HUES6 (cell line): ENCODE measurements around the gene EXOC3L2.

Experiments used
- H3K27ac ChIP-seq: 2 replicates; pipeline ENCODE4 v1.7.0; 2013; ENCODE audit warnings: low read depth, mild to moderate bottlenecking, low read length, inconsistent platforms
- H3K27me3 ChIP-seq: 2 replicates; pipeline ENCODE4 v1.6.1; 2013; ENCODE audit warnings: low read length; ENCODE audit not compliant: control insufficient read depth, insufficient read depth
- H3K36me3 ChIP-seq: 2 replicates; pipeline ENCODE4 v1.6.1; 2013; ENCODE audit warnings: low read length; ENCODE audit not compliant: control insufficient read depth, insufficient read depth
- H3K4me1 ChIP-seq: 2 replicates; pipeline ENCODE4 v1.6.1; 2013; ENCODE audit warnings: low read length; ENCODE audit not compliant: control insufficient read depth, insufficient read depth
- H3K4me3 ChIP-seq: 2 replicates; pipeline ENCODE4 v1.5.1; 2013; ENCODE audit warnings: low read depth, low read length
- H3K9ac ChIP-seq: one replicate; pipeline ENCODE4 v1.6.1; 2013; ENCODE audit warnings: mild to moderate bottlenecking, low read length
- H3K9me3 ChIP-seq: 2 replicates; pipeline ENCODE4 v1.6.1; 2013; ENCODE audit warnings: low read depth, low read length; ENCODE audit not compliant: control insufficient read depth, insufficient read depth

The EXOC3L2 gene

DNA sequence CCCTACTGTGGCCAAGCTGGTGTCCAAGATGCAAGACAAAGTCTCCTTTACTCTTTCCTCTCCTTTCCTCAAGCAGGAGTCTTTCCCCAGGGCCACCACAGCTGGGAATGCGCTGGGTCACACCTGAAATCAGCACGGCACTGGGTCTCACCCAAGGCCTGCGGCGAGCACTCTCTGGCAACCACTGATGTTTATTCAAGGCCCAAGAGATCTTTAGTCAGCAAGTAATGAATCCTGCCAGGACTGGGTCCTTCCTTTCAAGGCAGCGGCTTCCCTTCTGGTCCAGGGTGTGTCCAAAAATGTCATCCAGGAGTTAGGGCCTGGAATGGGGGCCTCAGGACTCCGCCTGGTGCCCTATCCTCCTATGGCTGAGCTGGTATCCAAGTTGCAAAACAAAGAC lies 42.6 kb downstream of the EXOC3L2 start:
- no peaks in the 10 kb centered on the region for H3K27me3 ChIP-seq
- no peak overlapping the region for H3K4me3 ChIP-seq
- no peaks in the 10 kb centered on the region for H3K4me1 ChIP-seq
- H3K27ac ChIP-seq = no peak overlapping the region
- no peaks in the 10 kb centered on the region for H3K36me3 ChIP-seq
- H3K9ac ChIP-seq = no peak overlapping the region
- no peaks in the 10 kb centered on the region for H3K9me3 ChIP-seq

DNA sequence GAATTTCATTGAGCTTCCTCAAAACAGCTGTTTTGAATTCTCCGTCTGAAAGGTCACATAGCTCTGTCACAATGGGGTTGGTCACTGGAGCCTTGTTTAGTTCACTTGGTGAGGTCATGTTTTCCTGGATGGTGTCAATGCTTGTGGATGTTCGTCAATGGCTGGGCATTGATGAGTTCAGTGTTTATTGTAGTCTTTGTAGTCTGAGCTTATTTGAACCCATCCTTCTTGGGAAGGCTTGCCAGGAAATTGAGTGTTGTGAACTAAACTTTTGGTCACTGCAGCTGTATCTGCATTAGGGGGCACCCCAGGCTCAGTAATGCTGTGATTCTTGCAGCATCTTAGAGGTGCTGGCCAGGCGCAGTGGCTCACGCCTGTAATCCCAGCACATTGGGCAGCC lies 44.6 kb downstream of the EXOC3L2 start:
- no peaks in the 10 kb centered on the region for H3K9me3 ChIP-seq
- no peaks in the 10 kb centered on the region for H3K27me3 ChIP-seq
- no peak overlapping the region for H3K4me3 ChIP-seq
- no peak overlapping the region for H3K9ac ChIP-seq
- no peak overlapping the region for H3K27ac ChIP-seq
- H3K4me1 ChIP-seq = no peaks in the 10 kb centered on the region
- H3K36me3 ChIP-seq = no peaks in the 10 kb centered on the region

DNA sequence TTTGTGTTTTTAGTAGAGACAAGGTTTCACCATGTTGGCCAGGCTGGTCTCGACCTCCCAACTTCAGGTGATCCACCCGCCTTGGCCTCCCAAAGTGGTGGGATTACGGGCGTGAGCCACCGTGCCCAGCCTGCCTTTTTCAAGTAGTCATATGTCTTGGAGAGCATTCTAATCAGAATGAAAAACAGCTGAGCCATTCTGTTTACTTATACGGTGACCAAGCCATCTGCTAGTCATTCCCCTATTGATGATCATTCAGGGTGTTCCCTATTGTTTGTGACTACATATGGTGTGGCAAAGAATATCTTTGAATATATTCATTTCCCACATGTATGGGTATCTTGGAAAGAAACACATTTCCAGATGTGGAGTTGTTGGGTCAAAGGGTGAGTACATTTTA lies 49.4 kb downstream of the EXOC3L2 start:
- H3K27me3 ChIP-seq = no peaks in the 10 kb centered on the region
- no peaks in the 10 kb centered on the region for H3K4me1 ChIP-seq
- no peaks in the 10 kb centered on the region for H3K9me3 ChIP-seq
- no peak overlapping the region for H3K27ac ChIP-seq
- no peak overlapping the region for H3K4me3 ChIP-seq
- H3K9ac ChIP-seq = no peak overlapping the region
- H3K36me3 ChIP-seq = no peaks in the 10 kb centered on the region

DNA sequence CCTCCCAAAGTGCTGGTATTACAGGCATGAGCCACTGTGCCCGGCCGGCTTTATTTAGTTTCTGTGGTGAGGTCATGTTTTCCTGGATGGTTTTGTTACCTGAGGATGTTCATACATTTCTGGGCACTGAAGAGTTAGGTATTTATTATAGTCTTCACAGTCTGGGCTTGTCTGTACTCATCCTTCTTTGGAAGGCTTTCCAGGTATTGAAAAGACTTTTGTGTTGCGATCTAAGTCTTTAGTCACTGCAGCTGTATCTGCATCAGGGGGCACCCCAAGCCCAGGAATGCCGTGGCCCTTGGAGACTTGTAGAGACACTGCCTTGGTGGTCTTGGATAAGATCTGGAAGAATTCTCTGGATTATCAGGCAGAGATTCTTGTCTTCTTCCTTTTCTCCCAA lies 53.8 kb downstream of the EXOC3L2 start:
- no peak overlapping the region for H3K9ac ChIP-seq
- H3K4me1 ChIP-seq = 0 out of 2 replicates have a peak, but pooled peaks cover 3% of the 10 kb centered on the region
- no peak overlapping the region for H3K27ac ChIP-seq
- H3K27me3 ChIP-seq = no peaks in the 10 kb centered on the region
- no peaks in the 10 kb centered on the region for H3K36me3 ChIP-seq
- H3K9me3 ChIP-seq = no peaks in the 10 kb centered on the region
- H3K4me3 ChIP-seq = no peak overlapping the region

DNA sequence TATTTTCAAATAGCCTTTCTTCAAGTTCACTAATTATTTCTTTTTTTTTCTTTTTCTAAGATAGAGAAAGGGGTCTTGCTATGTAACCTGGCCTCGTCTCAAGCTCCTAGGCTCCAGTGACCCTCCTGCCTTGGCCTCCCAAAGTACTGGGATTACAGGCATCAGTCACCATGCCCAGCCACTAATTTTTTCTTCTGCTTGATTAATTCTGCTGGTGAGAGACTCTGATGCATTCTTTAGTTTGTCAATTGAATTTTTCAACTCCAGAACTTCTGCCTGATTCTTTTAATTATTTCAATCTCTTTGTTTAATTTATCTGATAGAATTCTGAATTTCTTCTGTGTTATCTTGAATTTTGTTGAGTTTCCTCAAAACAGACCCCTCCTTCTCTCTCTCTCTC lies 55.2 kb downstream of the EXOC3L2 start:
- Histone ChIP-seq H3K27ac (no peak overlapping the region), H3K4me1 (0 out of 2 replicates have a peak, but pooled peaks cover 3% of the 10 kb centered on the region), H3K36me3 (no peaks in the 10 kb centered on the region), H3K9ac (no peak overlapping the region), H3K9me3 (no peaks in the 10 kb centered on the region), H3K4me3 (no peak overlapping the region), H3K27me3 (no peaks in the 10 kb centered on the region)

DNA sequence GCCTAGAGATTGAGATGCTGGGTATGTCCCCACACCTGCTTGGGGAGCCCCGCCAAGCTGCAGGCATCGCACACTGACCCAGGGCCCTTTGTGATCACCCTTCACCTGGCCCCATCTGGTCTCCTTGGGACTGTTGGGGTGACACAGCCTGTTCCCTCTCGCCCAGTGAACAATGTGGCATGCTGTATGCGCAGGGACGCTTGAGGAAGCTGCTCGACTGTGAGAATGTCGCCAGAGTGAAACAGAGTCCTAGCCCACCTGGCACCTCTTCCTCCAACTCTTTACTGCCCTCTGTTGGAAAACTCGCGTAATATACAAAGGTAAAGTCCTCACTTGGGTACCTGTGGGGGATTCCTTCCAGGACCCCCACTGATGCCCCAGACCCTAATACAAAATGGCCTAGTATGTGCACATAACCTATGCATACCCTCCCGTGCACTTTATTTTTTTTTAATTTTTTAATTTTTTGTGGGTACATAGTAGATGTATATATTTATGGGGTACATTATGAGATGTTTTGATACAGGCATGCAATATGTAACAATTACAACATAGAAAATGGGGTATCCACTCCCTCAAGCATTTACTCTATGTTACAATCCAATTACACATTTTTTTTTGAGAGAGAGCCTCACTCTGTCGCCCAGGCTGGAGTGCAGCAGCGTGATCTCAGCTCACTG lies 57.6 kb downstream of the EXOC3L2 start:
- H3K36me3 ChIP-seq = no peaks in the 10 kb centered on the region
- H3K27me3 ChIP-seq = no peaks in the 10 kb centered on the region
- H3K9ac ChIP-seq = no peak overlapping the region
- H3K9me3 ChIP-seq = no peaks in the 10 kb centered on the region
- 0 out of 2 replicates have a peak, but pooled peaks cover 3% of the 10 kb centered on the region for H3K4me1 ChIP-seq
- no peak overlapping the region for H3K27ac ChIP-seq
- no peak overlapping the region for H3K4me3 ChIP-seq

DNA sequence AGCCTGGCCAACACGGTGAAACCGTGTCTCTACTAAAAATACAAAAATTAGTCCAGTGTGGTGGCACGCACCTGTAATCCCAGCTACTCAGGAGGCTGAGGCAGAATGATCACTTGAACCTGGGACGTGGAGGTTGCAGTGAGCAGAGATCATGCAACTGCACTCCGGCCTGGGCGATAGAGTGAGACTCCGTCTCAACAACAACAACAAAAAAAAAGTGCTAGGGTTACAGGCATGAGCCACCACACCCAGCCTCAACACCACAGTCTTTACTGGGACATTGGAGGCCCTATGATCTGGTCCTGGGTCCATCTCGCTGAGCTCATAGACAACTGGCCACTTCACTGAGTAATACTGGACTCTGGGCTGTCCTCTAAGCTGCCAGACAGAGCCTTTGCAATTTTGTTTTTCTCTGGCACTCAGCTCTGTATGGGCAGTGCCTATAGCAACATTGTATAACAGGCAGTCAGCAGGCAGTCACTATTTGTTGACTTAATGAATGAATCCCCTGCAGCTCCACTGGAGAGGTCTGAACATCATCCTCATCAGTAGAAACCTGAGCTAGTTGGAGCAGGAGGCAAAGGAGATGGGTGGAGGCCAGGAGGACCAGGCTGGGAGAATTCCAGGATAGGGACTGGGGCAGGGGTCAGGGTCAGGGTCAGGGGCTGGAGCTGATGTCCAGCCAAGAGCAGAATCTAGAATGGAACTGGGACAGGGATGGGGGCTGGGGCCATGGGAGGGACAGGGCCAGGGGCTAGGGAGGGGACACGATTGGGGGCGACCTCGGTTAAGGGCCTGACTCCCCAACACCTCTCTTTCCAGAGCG lies 58.5 kb downstream of the EXOC3L2 start:
- no peaks in the 10 kb centered on the region for H3K36me3 ChIP-seq
- H3K4me3 ChIP-seq = no peak overlapping the region
- H3K9me3 ChIP-seq = no peaks in the 10 kb centered on the region
- H3K9ac ChIP-seq = no peak overlapping the region
- no peaks in the 10 kb centered on the region for H3K27me3 ChIP-seq
- H3K4me1 ChIP-seq = 0 out of 2 replicates have a peak, but pooled peaks cover 3% of the 10 kb centered on the region
- no peak overlapping the region for H3K27ac ChIP-seq

DNA sequence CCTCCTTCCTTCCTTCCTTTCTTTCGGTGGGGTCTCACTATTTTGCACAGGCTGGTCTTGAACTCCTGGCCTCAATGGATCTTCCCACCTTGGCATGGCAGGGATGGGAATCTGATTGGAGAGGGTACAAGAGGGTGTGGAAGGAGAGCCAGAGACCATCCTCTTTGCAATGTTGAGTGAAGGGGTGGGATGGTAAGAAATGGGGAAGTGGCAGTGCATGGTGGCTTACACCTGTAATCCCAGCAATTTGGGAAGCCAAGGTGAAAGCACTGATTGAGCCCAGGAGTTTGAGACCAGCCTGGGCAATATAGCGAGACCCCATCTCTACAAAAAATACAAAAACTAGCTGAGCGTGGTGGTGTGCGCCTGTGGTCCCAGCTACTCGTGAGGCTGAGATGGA lies 61.1 kb downstream of the EXOC3L2 start:
- no peaks in the 10 kb centered on the region for H3K9me3 ChIP-seq
- H3K36me3 ChIP-seq = peaks cover 2% of the 10 kb centered on the region; the same call in 1 of the 2 replicates
- H3K4me1 ChIP-seq = 0 out of 2 replicates have a peak, but pooled peaks cover 3% of the 10 kb centered on the region
- H3K4me3 ChIP-seq = no peak overlapping the region
- H3K27ac ChIP-seq = no peak overlapping the region
- H3K9ac ChIP-seq = no peak overlapping the region
- H3K27me3 ChIP-seq = no peaks in the 10 kb centered on the region

DNA sequence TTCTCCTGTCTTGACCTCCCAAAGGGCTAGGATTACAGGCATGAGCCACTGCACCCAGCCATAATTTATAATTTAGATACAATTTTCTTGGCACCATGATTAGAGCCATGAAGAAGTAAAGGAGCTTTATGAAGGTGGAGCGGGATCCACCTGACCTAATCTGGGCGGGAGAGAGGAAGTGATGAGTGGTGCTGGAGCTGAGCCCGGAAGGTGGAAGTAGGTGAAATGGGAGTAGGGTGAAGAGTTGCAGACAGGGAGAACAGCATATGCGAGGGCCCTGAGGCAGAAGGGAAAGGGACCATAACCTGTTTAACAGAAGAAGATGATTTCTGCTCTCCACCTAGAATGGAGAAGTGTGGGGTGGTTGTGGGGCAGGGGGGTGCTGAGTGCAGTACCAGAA lies 62.4 kb downstream of the EXOC3L2 start:
- no peak overlapping the region for H3K27ac ChIP-seq
- H3K9ac ChIP-seq = no peak overlapping the region
- H3K4me3 ChIP-seq = no peak overlapping the region
- 0 out of 2 replicates have a peak, but pooled peaks cover 3% of the 10 kb centered on the region for H3K4me1 ChIP-seq
- H3K9me3 ChIP-seq = no peaks in the 10 kb centered on the region
- H3K27me3 ChIP-seq = no peaks in the 10 kb centered on the region
- H3K36me3 ChIP-seq = peaks cover 2% of the 10 kb centered on the region; the same call in 1 of the 2 replicates

DNA sequence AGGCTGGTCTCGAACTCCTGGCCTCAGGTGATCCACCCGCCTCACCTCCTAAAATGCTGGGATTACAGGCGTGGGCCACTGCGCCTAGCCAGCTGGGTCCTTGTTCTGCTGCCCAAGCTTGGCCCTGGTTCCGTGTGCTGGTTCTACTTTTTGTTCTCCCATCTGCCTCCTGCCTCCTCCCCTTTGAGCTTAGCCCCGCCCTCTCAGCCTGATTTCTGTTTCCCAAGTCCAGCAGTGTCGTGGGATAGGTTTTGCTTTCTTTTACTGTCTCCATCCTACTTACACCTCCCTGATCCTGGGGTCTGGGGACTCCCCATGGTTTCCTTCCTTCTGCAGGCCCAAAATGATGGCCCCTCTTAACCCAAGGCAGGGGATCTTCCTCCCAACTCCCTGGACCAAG lies 64.3 kb downstream of the EXOC3L2 start:
- Histone ChIP-seq H3K9ac (no peak overlapping the region), H3K9me3 (no peaks in the 10 kb centered on the region), H3K27ac (no peak overlapping the region), H3K27me3 (no peaks in the 10 kb centered on the region), H3K4me3 (no peak overlapping the region), H3K4me1 (no peaks in the 10 kb centered on the region), H3K36me3 (peaks cover 2% of the 10 kb centered on the region; the same call in 1 of the 2 replicates)

DNA sequence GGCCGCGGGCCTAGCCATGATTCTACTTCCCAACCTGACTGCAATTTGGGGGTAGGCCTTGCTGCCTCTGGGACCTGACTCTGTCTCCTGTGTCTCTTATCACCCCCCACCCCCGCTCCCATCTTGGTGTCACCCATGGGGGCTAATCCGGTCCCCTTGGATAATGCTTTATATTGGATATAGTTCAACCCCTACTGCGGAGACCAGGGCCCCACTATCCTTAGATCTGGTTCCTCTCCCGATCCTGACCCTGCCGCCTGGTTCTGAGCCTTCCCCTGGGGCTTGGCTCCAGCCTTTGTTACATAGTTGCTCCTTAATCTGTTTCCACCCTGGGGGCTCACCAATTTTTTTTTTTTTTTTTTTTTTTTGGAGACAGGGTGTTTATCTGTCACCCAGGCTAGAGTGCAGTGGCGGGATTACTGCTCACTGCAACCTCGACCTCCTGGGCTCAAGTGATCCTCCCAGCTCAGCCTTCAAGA lies 65.3 kb downstream of the EXOC3L2 start:
- Histone ChIP-seq H3K27ac (no peak overlapping the region), H3K36me3 (peaks cover 2% of the 10 kb centered on the region; the same call in 1 of the 2 replicates), H3K4me3 (peak overlapping the region; percentile 87), H3K9me3 (no peaks in the 10 kb centered on the region), H3K27me3 (no peaks in the 10 kb centered on the region), H3K9ac (peak overlapping the region; percentile 77), H3K4me1 (no peaks in the 10 kb centered on the region)
